GM23248 (cell line): Measurements from ENCODE around the gene C1GALT1C1.

Experiments used
- EZH2 ChIP-seq: fragments of 200-600 bp; sonication (generic); IDR thresholded peaks from 2 replicates; pipeline ENCODE4 v1.6.1; 2018; ENCODE audit warnings: antibody characterized with exemption, mild to moderate bottlenecking; ENCODE audit not compliant: insufficient read depth, poor library complexity, severe bottlenecking
- EZH2phosphoT487 ChIP-seq: fragments of 200-600 bp; sonication (generic); IDR thresholded peaks from 2 replicates; pipeline ENCODE4 v1.6.1; 2018; ENCODE audit warnings: antibody characterized with exemption, moderate library complexity, mild to moderate bottlenecking, low read depth; ENCODE audit not compliant: insufficient read depth

GRCh38 chrX:120625371-120625770, 4.5 kb downstream of the C1GALT1C1 start:
- no peak for TF ChIP-seq EZH2phosphoT487
- no peak for TF ChIP-seq EZH2
